Measurements from ENCODE around the gene CCDC158.
"Not testable (repeated sequence)": the region's sequence is repeated elsewhere in the genome, so short reads cannot be mapped to it uniquely, and the experiment has no call there.

CCDC158 gene

DNA sequence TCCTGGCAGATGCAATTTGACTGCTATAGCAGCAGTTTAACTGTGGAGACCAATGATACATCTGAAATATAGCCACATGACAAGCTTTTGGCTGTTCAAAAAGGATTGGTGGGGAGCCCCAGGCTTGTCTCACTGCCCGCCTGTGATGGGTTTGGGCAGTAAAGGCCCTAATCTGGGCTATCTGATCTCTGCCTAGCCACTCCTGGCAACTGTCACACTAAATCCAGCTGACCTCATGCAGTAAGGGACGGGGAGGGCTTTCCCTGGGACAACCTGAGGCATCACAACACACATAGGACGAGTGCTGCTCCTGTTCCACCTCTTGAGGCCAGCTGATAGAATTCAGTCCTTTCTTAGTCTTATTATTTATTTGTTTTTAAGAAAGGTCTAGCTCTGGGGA lies 56.2 kb downstream of the CCDC158 start:
- DNase-seq, result no peak

DNA sequence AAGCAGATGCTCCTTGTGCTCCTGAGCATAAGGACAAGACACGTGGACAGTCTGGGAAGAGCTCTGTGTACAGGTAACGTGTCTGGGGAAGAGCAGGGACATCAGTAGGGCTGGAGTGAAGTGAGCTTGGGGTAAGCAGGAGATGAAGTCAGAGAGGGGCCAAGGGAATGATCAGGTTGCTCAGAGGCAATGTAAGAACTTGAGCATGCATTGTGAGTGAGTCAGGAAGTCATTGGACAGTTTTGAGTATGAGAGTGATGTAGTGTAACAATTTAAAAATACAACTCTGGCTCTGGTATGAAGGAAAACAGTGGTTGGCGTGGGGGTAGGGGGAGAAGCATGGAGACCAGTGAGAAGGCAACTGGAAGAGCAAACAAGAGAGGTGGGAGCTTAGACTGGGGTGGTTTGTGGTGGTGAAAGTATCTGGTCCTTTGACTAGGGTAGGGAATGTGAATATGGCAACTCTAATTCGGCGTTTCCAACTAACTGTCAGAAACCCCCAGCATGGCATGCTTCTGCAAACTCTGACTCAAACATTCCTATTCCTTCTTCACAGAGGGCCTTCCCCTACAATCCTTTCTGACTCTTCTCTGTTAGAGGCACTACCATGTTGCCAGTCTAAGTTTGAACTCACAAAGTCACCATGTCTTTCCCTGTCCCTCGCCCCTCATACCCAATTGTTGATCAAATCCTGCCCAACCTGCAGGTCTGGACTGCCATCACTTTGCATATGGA lies 57.2 kb downstream of the CCDC158 start:
- DNase-seq, result no peak

DNA sequence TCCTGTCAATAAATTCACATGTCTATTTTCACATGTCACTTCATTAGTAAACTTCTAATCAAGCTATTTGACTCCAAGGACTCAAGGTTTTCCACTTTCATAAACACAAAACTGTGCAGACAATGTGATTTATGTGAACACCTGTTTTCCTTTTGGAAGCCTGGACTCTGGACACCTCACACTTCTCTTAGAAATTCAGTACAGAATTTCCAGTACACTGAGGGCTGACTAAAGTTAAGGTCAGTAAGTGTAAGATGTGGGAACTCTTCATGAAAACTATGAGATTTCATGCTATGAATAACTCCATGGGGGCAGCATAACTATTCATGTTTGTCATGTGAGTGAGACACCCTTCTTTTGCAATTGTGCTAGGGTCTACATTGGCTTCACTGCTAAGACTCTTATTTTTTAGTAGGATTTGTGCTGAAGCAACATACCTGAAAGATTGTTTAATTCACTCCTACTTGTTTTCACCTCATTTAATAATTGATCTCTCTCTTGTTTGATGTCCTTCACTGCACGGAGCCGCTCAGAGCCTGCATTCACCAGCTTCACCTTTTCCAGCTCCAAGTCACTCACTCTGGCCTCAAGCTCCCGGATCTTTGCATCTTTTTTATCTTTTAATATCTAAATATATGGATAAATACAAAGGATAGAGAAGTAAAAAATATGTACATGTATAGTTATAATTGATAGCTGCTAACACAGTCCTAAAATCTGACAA lies 59.1 kb downstream of the CCDC158 start:
- DNase-seq, result no peak

DNA sequence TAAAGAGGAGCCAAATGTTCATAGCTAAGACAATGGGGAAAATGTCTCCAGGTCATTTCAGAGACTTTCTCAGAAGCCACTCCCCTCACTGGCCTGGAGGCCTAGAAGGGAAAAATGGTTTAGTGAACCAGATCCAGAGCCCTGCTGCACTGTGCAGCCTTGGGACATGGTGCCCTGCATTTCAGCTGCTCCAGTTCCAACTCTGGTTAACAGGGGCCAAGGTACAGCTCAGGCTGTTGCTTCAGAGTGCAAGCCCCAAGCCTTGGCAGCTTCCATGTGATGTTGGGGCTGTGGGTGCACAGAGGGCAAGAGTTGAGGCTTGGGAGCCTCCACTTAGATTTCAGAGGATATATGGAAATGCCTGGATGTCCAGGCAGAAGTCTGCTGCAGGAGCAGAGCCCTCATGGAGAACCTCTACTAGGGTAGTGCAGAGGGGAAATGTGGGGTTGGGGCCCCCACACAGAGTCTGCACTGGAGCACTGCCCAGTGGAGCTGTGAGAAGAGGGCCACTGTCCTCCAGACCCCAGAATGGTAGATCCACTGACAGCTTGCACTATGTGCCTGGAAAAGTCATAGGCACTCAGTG lies 61.0 kb downstream of the CCDC158 start:
- not testable (repeated sequence) for DNase-seq

DNA sequence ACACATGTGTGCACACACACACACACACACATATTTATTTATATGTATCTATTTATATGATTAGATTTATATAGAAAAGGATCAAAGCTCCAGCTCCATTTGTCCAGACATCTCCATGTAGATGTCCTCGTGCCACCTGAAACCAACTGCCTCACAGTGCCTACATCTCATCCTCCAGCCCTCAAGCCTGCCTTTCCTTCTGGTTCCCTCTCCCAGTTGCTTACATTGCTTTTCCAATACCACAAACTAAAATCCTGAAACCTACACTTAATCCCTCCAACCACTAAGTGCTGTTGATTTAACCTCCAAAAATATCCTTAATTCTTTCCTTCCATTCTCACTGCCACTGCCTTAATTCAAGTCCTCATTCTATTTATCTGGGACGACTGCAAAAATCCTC lies 63.0 kb downstream of the CCDC158 start:
- no peak for DNase-seq

DNA sequence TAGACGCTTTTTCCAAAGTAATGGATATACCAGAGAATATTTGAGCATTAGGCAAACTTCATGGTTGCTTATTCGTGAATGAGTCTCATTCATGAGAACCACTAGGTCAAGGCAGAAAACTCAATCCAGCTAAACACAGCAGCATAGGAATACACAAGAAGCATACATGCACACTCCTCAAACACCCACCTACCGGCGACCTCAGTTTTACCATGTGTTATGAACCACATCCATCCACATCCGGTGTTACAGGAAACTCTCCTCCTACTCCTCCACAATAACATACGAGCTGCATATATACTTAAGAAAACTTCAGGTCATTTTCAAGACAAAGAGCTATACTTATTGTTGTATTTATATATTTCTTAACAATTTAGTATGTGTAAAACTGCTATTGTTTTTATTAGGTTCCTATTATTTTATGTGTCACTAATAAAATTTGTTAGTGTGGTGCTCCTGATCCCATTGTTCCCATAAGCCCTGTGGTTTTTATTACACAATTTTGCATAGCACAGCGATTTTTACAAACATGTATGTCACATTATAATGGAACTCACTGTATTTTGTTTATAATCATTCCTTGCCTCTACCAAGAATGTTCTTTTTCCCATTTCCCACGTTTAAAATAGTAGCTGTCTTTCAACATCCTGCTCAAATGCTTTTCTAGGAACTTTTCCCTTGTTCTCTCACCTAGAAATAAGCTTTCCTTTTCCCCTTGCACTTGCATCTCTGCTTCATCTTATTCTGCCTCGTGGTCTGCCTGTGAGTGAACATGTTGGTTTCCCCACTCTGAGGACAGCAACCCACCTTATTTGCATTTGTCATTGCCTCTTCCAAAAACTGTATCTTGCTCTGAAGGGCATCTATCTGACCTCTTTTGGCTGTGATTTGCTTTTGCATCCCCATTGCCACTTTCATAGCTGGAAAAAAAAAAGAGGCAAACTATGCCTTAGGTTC lies 66.1 kb downstream of the CCDC158 start:
- no peak for DNase-seq

DNA sequence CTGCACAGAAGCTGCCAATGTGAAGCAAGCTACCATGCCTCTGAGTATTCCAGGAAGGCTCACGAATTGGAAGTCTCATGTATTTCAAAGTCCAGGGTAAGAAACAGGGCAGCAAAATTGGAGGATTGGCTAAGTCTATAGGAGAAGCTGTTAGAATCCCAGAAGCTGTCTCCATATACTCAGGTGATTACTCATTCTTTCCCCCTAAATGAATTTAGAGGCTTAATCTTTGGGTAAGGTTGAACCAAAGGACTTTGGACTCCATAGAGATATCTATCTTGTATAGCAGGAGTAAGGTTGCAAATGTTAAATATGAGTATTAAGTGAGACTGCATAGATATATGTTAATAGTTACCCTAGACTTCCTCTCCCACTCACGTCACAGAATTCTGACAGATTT lies 78.1 kb downstream of the CCDC158 start:
- no peak for DNase-seq

DNA sequence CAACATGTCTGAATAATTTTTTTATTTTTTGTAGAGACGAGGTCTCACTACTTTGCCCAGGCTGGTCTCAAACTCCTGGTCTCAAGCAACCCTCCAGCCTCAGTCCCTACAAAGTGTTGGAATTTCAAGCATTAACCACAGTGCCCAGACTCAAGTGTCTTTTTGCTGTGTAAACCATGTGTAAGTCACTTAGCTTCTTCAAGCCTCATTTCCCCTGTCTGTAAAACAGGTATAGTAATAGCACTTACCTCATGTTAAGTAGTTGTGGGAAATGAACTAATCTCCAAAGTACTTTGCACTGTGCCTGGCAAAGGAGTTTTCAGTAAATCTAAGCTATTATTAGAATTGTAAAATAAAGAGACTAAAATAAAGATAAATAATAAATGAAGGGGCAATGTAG lies 78.8 kb downstream of the CCDC158 start:
- DNase-seq, result no peak

DNA sequence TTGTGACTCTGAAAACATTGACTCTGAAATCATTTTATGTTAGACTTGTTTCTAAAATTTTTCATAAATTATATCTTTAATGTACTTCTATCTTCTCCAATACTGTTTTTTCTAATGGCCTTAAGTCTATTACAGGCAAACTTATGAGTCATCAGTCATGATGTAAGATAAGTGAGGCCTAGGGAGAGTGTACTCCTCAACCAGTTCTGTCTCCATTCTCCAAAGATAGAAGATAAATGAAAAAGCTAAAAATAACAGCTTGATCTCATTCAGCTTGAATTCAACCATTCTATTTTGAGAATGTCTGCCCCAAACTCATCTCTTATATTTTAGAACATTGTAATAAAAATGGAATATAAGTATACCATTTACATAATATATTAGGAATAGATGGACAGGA lies 79.9 kb downstream of the CCDC158 start:
- DNase-seq, result peak; percentile 62

DNA sequence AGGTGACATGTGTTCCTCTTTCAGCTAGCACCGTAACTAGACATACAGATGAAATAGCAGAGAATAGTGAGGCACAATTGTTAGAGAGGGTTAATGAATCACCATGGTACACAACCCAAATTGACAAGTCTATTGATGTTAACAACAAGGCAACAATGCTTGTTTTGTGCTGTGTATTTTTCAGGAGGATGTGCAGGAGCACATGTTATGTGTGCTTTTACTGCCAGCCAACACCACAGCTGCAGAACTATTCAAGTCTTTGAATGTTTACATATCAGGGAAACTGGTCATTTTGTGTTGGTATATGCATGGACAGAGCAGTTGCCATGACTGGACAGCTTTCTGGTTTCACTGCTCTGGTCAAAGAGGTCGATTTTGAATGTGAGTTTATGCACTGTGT lies 81.6 kb downstream of the CCDC158 start:
- DNase-seq, result no peak

DNA sequence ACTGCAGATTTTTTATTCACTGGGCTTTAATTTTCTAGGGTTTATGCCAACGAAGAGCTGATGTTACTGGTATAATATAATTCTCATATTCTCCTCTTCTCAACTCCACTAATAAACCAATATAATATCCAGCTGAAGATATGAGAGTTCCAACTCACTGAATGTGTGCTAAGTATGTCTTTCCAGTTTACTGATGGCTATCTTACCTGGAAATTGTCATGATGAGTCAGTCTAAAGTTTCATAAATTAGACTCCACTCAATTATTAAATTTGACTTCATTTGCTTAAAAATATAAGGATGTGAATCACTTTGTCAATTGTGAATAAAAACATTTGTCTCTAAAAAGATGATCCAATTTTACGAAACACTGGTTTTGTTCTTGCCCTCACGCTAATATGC lies 86.1 kb downstream of the CCDC158 start:
- no peak for DNase-seq

DNA sequence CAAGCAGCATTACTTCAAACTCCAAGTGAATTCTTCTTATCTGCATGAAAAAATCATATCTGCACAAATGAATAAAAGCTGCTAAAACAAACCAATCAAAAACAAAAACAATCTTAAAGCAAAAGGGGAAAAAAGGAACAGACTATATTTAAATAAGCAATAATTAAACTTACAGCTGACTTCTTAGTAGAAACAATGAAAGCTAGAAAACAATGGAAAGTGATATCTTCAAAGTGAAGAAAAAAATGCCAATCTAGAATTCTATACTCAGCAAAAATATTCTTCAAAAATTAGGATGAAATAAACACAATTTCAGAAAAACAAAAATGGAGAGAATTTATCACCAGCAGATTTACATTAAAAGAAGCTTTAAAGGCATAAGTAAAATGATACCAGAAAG lies 94.4 kb downstream of the CCDC158 start:
- no peak for DNase-seq

DNA sequence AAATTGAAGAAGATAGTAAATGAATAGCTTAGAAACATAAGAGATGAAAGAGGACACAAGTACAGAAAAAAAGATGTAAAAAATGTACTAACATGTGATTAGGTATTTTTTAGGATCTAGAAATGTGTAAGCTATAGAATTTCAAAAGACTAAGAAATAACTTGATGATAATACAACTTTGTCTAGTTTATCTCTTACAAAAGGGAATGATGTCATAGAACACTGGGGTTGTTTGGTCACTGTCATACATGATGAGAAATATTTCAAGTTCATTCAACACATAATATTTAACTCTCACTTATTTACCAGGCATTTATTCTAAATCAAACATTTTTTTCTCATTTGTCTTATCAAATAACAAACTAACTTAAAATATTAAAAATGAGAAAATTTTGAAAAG lies 95.9 kb downstream of the CCDC158 start:
- no peak for DNase-seq

DNA sequence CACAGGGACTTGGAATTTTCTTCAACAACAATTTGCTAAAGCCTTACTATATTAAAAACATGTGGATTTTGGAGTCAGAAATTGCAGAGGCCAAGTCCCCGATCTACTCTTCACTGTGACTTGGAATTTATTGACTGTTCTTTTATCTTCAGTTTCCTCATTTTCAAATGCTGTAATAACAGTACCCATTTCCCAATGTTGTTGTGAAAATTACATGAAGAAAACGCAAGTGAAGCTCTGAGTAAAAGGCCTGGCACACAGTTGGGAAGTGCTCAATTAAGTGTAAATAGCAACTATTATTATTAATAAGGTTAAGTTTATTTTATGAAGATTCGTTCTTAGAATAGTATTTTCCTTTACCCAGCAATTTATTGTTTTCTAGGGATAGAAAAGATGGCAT lies 98.7 kb downstream of the CCDC158 start:
- DNase-seq, result no peak

DNA sequence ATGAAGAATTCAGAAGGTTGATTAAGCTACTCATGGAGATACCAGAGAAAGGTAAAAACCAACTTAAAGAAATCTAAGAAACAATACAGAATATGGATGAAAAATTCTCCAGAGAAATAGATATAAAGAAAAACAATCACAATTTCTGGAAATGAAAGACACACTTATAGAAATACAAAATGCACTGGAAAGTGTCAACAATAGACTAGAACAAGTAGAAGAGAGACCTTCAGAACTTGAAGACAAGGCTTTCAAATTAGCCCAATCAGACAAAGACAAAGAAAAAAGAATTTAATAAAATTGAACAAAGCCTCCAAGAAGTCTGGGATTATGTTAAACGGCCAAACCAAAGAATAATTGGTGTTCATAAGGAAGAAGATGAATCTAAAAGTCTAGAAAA lies 104.8 kb downstream of the CCDC158 start:
- no peak for DNase-seq

DNA sequence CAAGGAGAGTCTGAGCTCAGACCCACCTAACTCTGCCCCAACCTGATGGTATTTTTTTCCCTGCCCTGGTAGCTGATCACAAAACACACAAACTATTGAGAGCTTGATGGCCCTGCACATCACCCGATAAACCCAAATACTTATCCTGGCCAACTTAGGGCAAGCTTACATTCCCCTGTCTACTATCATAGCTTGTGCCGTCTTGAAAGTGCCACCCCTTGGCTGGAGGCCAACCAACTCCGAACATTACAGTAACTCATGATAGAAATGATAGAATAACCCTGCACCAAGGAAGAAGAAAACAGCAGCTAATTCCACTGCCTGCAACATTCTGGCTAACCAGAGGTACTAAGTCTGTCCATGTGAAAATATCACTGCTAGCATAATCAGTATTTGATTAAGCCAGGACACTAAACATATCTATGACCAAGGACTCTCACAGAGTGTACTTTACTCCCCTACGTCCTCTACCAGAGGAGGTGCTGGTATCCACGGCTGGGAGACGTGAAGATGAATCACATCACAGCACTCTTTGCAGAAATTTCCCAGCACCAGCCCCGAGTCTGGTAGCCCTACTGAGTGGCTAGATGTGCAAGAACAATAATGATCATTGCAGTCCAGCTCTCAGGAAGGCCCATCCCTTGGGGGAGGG lies 105.5 kb downstream of the CCDC158 start:
- no peak for DNase-seq

DNA sequence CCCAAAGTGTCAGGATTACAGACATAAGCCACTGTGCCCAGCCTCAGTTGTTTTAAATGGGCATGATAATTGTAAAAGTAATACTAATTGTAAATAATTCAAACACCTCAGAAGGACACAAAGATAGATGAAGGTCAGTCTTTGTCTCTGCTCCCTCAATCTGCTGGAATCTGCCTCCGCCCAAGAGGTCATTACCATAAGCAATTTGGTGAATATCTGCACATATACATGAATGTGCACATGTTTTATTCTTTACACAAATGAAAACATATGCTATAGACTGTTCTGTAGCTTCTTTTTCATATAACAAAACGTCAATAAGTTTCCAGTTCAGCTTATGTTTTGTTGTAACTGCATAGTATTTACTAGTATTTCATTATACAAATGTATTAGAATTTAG lies 107.4 kb downstream of the CCDC158 start:
- DNase-seq, result no peak

DNA sequence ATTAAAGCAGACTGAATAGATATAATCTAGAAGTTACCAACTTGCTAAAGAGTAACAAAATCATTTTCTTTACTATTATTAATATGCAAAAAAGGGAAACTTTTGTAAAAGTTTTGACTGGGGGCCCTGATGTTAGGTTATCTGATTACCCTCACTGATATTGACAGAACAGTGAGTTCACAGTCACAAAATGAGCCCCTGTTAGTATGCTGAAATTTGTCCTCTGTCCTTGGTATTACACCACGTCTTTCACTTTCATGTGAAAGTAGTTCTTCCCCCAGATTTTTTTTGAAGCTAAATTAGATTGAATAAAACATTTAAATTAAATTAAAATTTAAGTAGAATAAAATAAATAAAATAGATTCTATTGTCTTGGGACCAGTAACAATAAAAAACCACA lies 108.5 kb downstream of the CCDC158 start:
- DNase-seq, result no peak

DNA sequence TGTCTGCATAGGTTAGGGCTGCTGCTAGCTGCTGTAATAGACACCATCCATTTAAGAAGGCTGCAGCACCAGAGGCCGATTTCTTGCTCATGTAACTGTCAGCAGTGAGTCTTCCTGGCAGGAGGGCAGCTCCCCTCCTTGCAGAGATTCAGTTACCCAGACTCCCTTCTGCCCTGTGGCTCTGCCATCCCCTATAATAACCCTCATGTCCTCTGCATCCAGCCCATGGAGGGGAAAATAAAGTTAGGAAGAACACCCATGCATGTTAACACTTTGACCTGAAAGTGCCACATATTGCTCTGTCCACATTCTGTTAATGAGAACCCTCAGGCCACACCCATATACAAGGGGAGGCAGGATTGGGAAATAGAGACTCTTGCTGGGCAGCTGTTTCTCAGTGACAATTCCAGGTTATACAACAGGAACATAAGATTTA lies 109.0 kb downstream of the CCDC158 start:
- no peak for DNase-seq

DNA sequence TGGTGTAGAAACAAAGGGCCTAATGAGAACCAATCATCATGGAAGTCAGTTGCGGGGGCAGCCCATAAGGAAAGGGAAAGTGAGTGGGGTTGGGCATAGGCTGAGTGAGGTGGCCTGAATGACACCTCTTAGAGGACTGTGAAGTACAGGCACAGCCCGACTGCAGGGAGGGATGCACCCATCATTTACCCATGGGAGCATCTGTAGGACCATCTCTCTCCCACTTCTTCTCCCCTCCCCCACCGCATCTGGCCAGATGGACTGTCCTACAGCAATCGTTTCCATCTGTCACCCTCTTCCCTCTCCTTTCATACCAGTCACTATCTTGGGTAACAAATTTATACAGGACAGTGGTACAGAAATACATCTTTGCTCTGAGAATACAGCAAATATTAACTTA lies 110.3 kb downstream of the CCDC158 start:
- no peak for DNase-seq

DNA sequence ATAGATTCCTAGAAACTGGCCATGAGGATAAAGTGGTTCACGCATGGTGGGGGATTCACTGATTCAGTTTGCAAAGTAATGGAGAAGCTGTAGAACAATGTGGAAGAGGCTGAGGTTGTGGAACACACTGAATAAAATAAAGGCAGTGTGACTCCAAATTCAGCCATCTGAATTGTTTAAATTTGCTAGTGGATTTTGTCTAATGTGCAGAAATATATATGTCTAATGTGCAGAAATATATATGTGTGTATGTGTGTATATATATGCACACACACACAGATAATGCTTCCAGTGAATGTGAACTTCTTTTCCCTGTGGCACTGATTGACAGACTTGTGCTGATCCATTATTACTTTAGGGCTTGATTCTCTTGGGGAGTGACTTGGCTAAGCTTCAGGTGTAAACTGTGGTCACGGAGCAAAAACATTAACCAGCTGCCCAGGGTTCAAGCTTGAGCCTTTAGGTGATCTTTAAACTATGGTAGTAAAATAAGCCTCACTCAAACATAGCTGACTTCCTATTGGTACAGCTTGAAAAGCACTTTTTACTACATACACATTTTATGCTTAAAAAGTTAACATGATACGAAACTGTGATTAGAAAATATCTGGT lies 110.9 kb downstream of the CCDC158 start:
- DNase-seq, result no peak

DNA sequence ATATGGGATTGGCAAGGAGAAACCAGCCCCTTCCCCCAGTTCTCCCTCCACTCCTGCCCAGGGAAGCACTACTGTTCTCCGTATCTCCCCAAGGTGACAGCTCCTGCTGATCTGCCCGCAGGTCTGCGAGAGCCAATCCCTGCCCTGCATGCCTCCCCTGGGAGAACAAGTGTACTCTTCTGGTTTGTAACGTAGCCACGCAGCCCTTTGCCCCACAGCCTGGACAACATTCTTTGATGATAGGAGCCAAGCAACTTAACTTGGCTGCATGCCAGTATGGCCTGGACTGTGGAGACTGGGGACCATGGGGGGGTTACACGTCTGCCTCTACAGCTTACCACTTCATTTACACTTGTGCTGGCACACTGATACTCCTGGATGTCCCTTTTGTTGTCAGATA lies 112.4 kb downstream of the CCDC158 start:
- DNase-seq, result peak; percentile 24

Measured in hematopoietic multipotent progenitor cell treated with erythropoietin and hydrocortisone succinate and interleukin-3 and kit ligand, for 6 days (in vitro differentiated cells).